ENCODE results near the gene CD276.

DNA sequence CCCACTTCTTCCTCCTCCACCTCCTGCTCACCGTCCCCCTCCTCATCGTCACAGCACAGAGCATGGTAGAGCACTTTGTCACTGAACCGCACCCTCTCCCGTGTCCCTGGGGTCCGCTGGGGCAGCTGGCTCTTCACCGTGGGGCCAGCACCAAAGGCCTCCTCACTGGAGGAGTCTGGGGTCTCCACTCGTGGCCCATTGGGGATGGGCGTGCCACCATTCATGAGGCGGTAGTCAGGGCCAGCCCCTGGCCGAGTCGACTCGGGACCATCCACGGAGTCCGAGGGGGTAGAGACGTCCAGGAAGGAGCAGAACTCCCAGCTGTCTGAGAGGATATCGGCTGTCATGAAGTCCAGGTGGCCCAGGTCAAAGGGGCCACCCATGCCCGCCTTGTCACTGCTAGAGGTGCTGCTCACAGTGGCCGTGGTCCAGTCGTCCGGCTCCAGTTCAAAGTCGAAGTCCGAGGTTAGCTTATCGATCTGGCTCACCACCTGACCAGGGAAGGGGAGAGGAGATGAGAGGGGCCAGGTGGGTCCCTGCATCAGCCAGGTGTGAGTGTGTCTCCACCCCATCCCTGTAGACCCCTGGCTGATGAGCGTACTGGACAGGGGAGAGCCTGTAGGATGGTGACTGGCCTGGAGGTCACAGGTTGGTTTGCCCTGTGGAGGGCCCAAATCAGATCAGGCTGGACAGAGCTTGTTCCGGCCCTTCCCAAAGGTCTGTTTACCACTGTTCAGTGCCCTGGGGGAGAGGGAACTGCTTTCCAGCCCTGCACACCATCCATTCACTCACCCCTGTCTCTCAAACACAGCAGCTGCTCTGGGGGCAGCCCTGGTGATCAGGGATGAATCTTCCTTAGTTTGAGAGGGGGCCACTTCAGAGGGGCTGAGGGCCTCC lies 56.2 kb downstream of the CD276 start:
- no peak for TF ChIP-seq CTCF (IDR thresholded peaks at IDR 0.05; ENCODE audit: low read depth, low read length, poor library complexity, severe bottlenecking)
- no peak for TF ChIP-seq EZH2phosphoT487 (IDR thresholded peaks at IDR 0.05; ENCODE audit: borderline replicate concordance, low read length)

All from DOHH2 (cell line).